Osteoblast (primary cell): ENCODE measurements around the gene BMP8A. TPM values are rescaled to one million over a fixed set of nuclear protein-coding genes. Genes with fewer than 3 reads are reported as not detected.
"Not testable (repeated sequence)": the region's sequence is repeated elsewhere in the genome, so short reads cannot be mapped to it uniquely, and the experiment has no call there.

Experiments used
- DNase-seq: peaks from one replicate; pipeline ENCODE4 v3.0.0; 2011; ENCODE audit warnings: low spot score, mixed read lengths; ENCODE audit not compliant: insufficient read length; ENCODE audit errors: missing footprints
- H2AFZ ChIP-seq: 2 replicates; pipeline ENCODE4 v1.6.0; 2011; ENCODE audit warnings: mild to moderate bottlenecking, low read length
- H3K27ac ChIP-seq: 2 replicates; pipeline ENCODE4 v1.5.1; 2011; ENCODE audit warnings: mild to moderate bottlenecking, low read depth, low read length, moderate library complexity
- H3K27me3 ChIP-seq: 2 replicates; pipeline ENCODE4 v1.6.0; 2012; ENCODE audit warnings: mild to moderate bottlenecking, control low read depth, inconsistent platforms, low read length, moderate library complexity; ENCODE audit not compliant: insufficient read depth
- H3K36me3 ChIP-seq: 2 replicates; pipeline ENCODE4 v1.5.1; 2011; ENCODE audit warnings: mild to moderate bottlenecking, low read length, control low read depth, moderate library complexity; ENCODE audit not compliant: insufficient read depth
- H3K4me1 ChIP-seq: 2 replicates; pipeline ENCODE4 v1.5.1; 2011; ENCODE audit warnings: mild to moderate bottlenecking, low read length, control low read depth, moderate library complexity; ENCODE audit not compliant: insufficient read depth
- H3K4me2 ChIP-seq: 2 replicates; pipeline ENCODE4 v1.6.0; 2011; ENCODE audit warnings: mild to moderate bottlenecking, low read length; ENCODE audit not compliant: insufficient read depth
- H3K4me3 ChIP-seq: fragments of 200-600 bp; sonication (generic); 3 replicates; pipeline ENCODE4 v1.5.1; 2012; ENCODE audit warnings: mild to moderate bottlenecking, low read length, inconsistent platforms; ENCODE audit not compliant: insufficient read depth
- H3K79me2 ChIP-seq: 2 replicates; pipeline ENCODE4 v1.6.0; 2012; ENCODE audit warnings: mild to moderate bottlenecking, low read length, control low read depth, inconsistent platforms; ENCODE audit not compliant: insufficient read depth
- H3K9me3 ChIP-seq: 2 replicates; pipeline ENCODE4 v1.5.1; 2011; ENCODE audit warnings: low read depth, low read length, control low read depth
- H4K20me1 ChIP-seq: 2 replicates; pipeline ENCODE4 v1.6.0; 2012; ENCODE audit warnings: mild to moderate bottlenecking, low read length, control low read depth; ENCODE audit not compliant: insufficient read depth
- total RNA-seq: library from RNA; depleted of rRNA; stranded (reverse); fragments of >200 nt; gene quantifications from 2 replicates; pipeline ENCODE4 v1.2.3, GENCODE V29; 2012
- TF ChIP-seq, protein P1 (sequence below): IDR thresholded peaks from 2 replicates; pipeline ENCODE4 v1.5.1; 2011; ENCODE audit warnings: mild to moderate bottlenecking, low read depth, low read length, moderate library complexity; ENCODE audit errors: extremely low read depth

The BMP8A gene
- total RNA-seq, 1 donor = 0.72 TPM

DNA sequence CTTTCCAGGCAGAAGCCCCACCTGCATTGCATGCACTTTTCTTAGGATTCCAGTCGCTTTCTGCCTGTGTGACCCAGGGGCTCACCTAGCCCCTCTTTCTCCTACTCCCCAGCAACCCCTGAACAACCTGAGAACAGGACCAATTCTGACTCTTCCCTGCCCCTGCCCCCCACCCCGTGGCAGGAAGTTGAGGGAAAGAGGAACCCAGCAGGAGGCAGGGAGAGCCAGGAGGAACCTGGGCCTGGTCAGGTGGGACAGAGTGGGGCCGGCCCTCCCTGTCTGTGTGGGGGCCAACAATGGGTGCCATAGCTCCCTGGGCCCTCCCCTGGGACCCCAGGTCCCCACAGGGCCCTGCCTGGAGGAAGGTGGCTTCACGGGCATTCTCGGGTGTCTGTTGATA is 6.1 kb downstream of the BMP8A start:
- H3K79me2 ChIP-seq = no peaks in the 10 kb centered on the region
- H2AFZ ChIP-seq = no peak overlapping the region
- no peak for DNase-seq
- no peaks in the 10 kb centered on the region for H3K27me3 ChIP-seq
- H3K4me2 ChIP-seq = no peak overlapping the region
- H3K27ac ChIP-seq = no peak overlapping the region
- no peaks in the 10 kb centered on the region for H3K9me3 ChIP-seq
- TF ChIP-seq, protein P1, sequence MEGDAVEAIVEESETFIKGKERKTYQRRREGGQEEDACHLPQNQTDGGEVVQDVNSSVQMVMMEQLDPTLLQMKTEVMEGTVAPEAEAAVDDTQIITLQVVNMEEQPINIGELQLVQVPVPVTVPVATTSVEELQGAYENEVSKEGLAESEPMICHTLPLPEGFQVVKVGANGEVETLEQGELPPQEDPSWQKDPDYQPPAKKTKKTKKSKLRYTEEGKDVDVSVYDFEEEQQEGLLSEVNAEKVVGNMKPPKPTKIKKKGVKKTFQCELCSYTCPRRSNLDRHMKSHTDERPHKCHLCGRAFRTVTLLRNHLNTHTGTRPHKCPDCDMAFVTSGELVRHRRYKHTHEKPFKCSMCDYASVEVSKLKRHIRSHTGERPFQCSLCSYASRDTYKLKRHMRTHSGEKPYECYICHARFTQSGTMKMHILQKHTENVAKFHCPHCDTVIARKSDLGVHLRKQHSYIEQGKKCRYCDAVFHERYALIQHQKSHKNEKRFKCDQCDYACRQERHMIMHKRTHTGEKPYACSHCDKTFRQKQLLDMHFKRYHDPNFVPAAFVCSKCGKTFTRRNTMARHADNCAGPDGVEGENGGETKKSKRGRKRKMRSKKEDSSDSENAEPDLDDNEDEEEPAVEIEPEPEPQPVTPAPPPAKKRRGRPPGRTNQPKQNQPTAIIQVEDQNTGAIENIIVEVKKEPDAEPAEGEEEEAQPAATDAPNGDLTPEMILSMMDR = no peak
- no peaks in the 10 kb centered on the region for H4K20me1 ChIP-seq
- H3K4me1 ChIP-seq = peaks cover 3% of the 10 kb centered on the region
- no peak overlapping the region for H3K4me3 ChIP-seq
- H3K36me3 ChIP-seq = no peaks in the 10 kb centered on the region

DNA sequence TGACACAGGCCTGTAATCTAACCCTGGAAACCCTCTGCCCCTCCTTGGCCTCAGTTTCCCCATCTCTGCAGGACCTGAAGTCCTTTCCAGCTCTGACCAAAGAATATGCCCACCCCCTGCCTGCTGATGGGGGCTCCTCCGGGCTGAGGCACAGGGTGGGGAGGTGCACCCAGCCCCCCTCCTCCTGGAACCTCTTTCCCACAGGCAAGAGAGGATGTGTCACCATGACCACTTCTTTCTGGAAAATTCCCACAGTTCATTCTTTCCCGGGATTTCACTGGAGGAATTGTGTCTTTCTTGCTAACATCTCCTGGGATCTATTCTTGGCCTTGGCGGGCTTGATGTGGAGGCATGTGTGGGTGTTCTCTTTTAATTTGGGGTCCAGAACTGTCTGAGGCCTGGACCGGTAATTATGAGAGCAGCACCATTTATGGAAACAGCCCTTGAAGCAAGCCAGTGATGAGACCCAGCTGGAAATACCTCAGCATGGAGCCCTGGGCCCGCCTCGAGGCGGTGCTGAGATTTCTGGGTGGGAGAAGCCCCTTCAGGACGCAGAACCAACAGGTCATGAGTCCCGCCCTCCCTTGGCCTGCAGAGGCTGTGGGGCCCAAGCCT is 6.8 kb downstream of the BMP8A start:
- not testable (repeated sequence) for H3K27ac ChIP-seq, H3K4me2 ChIP-seq, H4K20me1 ChIP-seq, H3K27me3 ChIP-seq, H3K36me3 ChIP-seq, H2AFZ ChIP-seq, H3K79me2 ChIP-seq, H3K4me3 ChIP-seq, H3K4me1 ChIP-seq, H3K9me3 ChIP-seq
- peak; percentile 81 for DNase-seq

DNA sequence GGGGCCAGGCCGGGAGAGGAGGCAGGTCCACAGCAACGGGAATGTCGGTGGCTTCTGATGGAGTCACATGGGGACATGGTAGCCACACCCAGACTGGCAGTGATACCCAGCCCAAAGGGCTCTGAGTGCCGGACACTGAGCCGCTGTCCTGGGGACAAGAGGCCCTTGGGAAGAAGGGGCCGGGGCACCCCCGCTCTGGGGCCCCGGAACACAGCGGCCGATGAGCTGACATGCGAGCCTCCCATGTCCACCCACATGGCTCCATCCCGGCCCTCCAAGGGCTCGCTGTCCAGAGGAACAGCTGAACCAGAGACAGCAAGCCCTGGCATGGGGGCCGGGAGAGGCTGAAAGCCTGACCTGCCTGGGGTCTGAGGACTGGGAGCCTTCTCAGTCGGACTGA is 7.4 kb downstream of the BMP8A start:
- not testable (repeated sequence) for H3K9me3 ChIP-seq, H3K4me2 ChIP-seq, H3K4me1 ChIP-seq, H2AFZ ChIP-seq, H3K36me3 ChIP-seq, H3K4me3 ChIP-seq, H3K27me3 ChIP-seq, H4K20me1 ChIP-seq, DNase-seq, H3K79me2 ChIP-seq, H3K27ac ChIP-seq

DNA sequence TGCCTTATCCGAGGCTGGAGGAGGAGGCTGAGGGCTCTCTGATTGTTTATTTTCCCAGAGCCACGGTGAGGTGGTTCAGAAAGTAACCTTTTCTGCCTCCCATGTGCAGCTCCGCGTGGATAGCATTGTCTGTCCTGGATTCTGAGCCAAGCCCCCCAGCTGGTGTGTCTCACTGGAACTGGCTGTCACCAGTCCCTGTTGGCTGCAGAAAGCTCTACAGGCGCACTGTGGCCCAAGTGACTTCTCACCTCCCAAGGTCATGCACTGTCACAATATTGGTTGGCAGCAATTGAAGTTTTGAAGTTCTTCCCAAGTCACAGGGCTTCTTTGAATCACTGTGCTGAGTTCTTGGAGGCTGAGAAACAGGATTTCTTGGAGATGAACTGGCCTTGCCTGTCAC is 8.2 kb downstream of the BMP8A start:
- no peak for DNase-seq
- H3K4me1 ChIP-seq = no peaks in the 10 kb centered on the region
- H3K79me2 ChIP-seq = no peaks in the 10 kb centered on the region
- H3K4me3 ChIP-seq = no peak overlapping the region
- H3K9me3 ChIP-seq = no peaks in the 10 kb centered on the region
- no peak overlapping the region for H2AFZ ChIP-seq
- H4K20me1 ChIP-seq = no peaks in the 10 kb centered on the region
- no peak overlapping the region for H3K4me2 ChIP-seq
- no peaks in the 10 kb centered on the region for H3K27me3 ChIP-seq
- no peaks in the 10 kb centered on the region for H3K36me3 ChIP-seq
- TF ChIP-seq, protein P1 = no peak
- no peak overlapping the region for H3K27ac ChIP-seq

DNA sequence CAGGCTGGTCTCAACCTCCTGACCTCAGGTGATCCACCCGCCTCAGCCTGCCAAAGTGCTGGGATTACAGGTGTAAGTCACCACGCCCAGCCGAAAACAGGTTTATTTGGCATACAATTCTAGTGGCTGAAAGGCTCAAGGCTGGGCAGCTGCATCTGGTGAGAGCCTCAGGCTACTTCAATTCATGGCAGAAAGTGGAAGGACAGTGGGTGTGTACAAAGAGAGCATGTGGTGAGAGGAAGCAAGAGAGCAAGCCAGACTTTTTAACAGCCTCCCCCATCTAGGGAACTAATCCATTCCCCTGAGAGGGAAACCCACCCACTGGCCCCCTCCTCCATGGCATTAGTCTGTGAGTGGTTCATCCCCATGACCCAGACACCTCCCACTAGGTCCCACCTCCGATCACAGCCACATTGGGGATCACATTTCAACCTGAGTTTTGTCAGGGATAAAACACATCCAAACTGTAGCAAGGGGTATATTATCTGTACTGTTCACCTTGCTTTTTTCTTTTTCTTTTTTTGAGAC is 9.5 kb downstream of the BMP8A start:
- Histone ChIP-seq H2AFZ (no peak overlapping the region), H4K20me1 (no peaks in the 10 kb centered on the region), H3K4me1 (no peaks in the 10 kb centered on the region), H3K36me3 (no peaks in the 10 kb centered on the region), H3K79me2 (no peaks in the 10 kb centered on the region), H3K9me3 (no peaks in the 10 kb centered on the region), H3K4me3 (no peak overlapping the region), H3K27me3 (no peaks in the 10 kb centered on the region), H3K27ac (no peak overlapping the region), H3K4me2 (no peak overlapping the region)
- TF ChIP-seq, protein P1 = no peak
- DNase-seq = no peak
